Effector memory CD4-positive, alpha-beta T cell (primary cell): ENCODE results near the gene HLA-DPB1.
A peak's percentile ranks its signal among the peaks of the same experiment; 100 is the strongest.

Experiments used
- DNase-seq, 3 donors: peaks; one replicate each; pipeline ENCODE4 v3.0.0-alpha.2; 2020
- H3K27ac ChIP-seq: 2 replicates; pipeline ENCODE4 v1.7.0; 2013; ENCODE audit warnings: mild to moderate bottlenecking, low read length, moderate library complexity; ENCODE audit not compliant: insufficient read depth, poor library complexity, severe bottlenecking
- H3K27me3 ChIP-seq: replicated peaks from 2 replicates; pipeline ENCODE4 v1.7.0; 2013; ENCODE audit warnings: mild to moderate bottlenecking, low read length; ENCODE audit not compliant: insufficient read depth, control insufficient read depth, poor library complexity, severe bottlenecking
- H3K36me3 ChIP-seq: 2 replicates; pipeline ENCODE4 v1.7.0; 2013; ENCODE audit warnings: mild to moderate bottlenecking, low read length, moderate library complexity; ENCODE audit not compliant: control insufficient read depth, insufficient read depth
- H3K4me1 ChIP-seq: 2 replicates; pipeline ENCODE4 v1.7.0; 2013; ENCODE audit warnings: low read length, mild to moderate bottlenecking; ENCODE audit not compliant: control insufficient read depth, insufficient read depth, poor library complexity, severe bottlenecking
- H3K4me3 ChIP-seq: 2 replicates; pipeline ENCODE4 v1.7.0; 2013; ENCODE audit warnings: low read length, low read depth, mild to moderate bottlenecking; ENCODE audit not compliant: insufficient read depth, poor library complexity, severe bottlenecking
- H3K9me3 ChIP-seq: 2 replicates; pipeline ENCODE4 v1.7.0; 2013; ENCODE audit warnings: mild to moderate bottlenecking, low read length, moderate library complexity; ENCODE audit not compliant: control insufficient read depth

Gene HLA-DPB1

DNA sequence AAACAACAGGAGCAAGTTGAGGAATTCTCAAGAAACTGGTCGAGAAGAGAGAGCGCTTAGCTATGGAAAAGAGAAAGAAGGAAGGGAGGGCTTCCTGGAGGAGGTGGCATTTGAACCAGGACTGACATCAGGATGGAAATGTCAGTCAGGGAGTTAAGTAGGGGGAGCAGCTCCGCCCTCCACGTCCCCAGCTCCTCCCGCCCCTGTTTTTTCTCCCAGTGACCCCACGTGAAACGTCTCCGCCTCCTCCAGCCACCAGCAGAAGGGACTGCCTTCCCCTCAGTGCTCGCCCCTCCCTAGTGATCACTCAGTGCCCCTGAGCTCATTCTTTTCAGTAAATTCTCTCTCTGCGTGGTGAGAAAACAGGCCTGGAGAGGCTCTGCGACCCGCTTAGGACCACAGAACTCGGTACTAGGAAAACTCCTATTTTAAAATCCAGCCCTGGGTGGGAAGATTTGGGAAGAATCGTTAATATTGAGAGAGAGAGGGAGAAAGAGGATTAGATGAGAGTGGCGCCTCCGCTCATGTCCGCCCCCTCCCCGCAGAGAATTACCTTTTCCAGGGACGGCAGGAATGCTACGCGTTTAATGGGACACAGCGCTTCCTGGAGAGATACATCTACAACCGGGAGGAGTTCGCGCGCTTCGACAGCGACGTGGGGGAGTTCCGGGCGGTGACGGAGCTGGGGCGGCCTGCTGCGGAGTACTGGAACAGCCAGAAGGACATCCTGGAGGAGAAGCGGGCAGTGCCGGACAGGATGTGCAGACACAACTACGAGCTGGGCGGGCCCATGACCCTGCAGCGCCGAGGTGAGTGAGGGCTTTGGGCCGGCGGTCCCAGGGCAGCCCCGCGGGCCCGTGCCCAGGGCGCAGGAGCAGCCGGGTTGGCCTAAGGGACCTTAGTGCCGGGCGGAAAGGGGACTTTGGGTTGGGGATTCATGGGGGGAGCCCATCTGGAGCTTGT is 4.6 kb downstream of the HLA-DPB1 start:
- no peak for DNase-seq
- no peaks in the 10 kb centered on the region for H3K9me3 ChIP-seq
- H3K4me3 ChIP-seq: no peak overlapping the region
- H3K36me3 ChIP-seq: no peaks in the 10 kb centered on the region
- H3K27ac ChIP-seq: no peak overlapping the region
- peaks cover 8% of the 10 kb centered on the region for H3K4me1 ChIP-seq
- peaks cover 6% of the 10 kb centered on the region for H3K27me3 ChIP-seq

DNA sequence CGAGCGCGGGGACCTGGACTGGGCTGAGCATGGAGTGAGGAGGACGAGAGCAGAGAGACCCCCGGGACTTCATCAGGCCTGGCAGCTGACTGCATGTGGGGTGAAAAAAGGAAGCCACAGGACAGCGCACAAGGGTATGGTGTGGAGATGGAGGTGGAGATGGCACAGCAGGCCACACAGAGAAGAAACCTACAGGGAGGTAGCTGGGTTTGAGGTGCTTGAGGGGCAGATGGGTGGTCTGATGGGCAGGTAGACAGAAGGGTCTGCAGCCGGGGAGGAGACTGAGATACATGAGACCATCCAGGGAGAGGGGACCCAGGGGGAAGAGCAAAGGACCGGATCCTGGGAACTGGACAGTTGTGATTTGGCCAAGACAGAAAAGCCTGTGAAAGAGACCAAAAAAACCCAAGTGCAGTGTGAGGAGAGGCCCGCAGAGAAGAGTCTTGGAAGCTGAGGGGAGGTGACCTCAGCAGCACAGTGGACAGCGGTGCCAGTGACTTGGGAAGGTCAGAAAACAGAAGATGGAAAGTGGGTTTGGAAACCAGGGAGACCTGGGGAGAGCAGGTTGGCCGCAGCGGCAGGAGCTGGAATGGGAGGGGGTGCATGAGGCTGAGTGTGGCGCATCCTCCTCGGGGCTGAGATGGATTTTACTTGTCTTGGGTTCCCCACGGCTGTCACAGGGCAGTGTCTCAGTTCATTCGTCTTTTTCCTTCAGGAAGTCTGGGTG is 5.5 kb downstream of the HLA-DPB1 start:
- H3K4me1 ChIP-seq: peaks cover 2% of the 10 kb centered on the region
- peaks cover 2% of the 10 kb centered on the region for H3K27me3 ChIP-seq
- no peaks in the 10 kb centered on the region for H3K36me3 ChIP-seq
- no peak overlapping the region for H3K4me3 ChIP-seq
- no peak overlapping the region for H3K27ac ChIP-seq
- no peaks in the 10 kb centered on the region for H3K9me3 ChIP-seq
- DNase-seq: no peak

DNA sequence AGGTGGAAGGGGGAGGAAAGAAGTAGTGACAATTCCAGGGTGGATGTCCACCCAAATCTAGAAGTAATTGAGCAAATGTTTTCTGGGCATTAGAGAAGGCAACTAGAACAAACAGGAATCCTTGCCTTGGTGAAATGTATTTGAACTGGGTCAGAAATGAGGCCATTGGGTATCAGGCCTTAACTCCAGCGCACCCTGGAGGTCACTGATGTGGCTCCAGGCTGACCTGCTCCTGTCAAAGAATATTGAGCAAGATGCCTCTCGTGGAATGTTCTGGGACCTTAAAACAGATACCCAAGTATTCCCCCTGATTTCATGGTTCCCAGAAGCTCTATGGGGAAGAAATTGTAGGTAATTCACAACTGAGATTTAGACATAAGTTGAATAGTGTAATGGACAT is 6.9 kb downstream of the HLA-DPB1 start:
- Histone ChIP-seq H3K4me1 (no peaks in the 10 kb centered on the region), H3K4me3 (no peak overlapping the region), H3K27me3 (no peaks in the 10 kb centered on the region), H3K36me3 (no peaks in the 10 kb centered on the region), H3K9me3 (no peaks in the 10 kb centered on the region), H3K27ac (no peak overlapping the region)
- DNase-seq: no peak

DNA sequence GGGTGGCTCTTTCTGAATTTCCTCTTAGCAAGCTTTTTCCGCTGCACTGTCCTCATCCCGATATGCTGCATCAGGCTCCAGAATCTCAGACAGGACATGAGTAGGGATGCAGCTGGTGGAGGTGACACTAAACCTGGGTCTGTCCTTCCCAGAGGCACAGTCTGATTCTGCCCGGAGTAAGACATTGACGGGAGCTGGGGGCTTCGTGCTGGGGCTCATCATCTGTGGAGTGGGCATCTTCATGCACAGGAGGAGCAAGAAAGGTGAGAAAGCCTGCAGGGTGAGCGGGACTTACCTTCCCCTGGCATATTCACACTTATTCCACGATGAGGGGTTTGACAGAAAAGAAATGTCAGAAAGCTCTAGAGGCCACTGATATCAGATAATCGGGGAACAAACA is 9.8 kb downstream of the HLA-DPB1 start:
- Histone ChIP-seq H3K4me1 (no peaks in the 10 kb centered on the region), H3K36me3 (no peaks in the 10 kb centered on the region), H3K4me3 (no peak overlapping the region), H3K9me3 (no peaks in the 10 kb centered on the region), H3K27me3 (no peaks in the 10 kb centered on the region), H3K27ac (no peak overlapping the region)
- no peak for DNase-seq

DNA sequence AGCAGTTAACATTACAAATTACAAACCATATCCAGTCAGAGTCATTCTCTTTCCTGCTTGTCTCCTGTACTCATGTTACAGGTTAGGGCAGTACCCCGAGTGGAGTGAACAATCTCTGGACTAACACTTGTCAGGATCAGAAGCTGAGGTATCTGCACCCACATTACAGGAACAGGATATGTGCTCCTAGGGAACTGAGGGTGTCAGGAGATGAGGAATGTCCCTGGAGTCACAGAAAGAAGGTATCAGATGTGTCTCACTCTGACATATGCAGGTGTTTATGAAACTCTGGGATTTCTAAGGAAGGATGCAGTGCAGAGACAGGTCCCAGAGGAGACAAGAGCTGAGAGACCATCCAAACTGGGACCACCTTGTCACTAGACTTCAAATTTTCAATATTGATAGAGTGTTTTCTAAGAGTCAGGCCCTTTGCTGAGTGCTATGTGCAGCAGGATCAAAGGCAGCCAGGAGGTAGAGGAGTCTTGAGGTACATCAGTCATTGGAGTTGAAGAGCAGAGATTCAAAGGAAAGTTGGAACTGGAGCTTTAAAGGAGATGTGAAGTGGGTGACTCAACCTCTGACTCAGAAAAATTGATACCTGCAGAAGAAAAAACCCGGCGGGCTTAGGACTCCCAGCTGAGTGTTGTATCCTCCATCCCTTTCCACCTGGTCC is 12.6 kb downstream of the HLA-DPB1 start:
- Histone ChIP-seq H3K27me3 (no peaks in the 10 kb centered on the region), H3K9me3 (no peaks in the 10 kb centered on the region), H3K27ac (no peak overlapping the region), H3K4me3 (no peak overlapping the region), H3K36me3 (no peaks in the 10 kb centered on the region), H3K4me1 (no peaks in the 10 kb centered on the region)
- no peak for DNase-seq

DNA sequence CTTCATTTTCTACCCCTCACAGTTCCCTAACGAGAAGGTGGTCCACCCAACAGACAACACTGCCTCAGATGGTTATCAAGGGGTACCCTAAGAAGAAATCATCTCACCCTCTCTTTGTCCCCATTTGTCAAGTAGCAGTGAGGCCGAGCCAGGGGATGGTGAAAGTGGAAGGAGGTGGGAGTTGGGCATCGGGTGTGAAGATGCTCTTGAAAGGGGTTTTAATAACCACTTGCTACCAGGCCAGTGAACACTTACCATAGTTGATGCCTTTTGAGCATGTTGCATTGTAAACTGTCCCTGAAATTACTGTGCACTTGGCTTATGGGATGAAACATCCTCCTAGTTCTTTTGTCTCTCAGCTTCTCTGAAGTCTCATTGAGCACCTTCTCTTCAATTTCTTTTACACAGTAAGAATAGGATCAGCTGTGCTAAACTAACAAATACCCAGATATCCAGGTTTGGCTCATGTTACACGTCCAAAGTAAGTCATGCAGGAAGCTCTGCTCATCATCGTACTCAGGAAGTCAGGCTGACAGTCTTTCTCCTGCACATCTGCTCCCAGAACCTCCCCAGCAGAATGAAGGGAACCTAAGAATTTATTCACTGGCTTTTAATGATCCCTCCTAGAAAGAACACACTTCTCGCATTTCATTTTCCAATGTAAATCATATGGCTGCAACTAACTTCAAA is 13.3 kb downstream of the HLA-DPB1 start:
- Histone ChIP-seq H3K27me3 (no peaks in the 10 kb centered on the region), H3K36me3 (no peaks in the 10 kb centered on the region), H3K4me1 (no peaks in the 10 kb centered on the region), H3K4me3 (no peak overlapping the region), H3K9me3 (no peaks in the 10 kb centered on the region), H3K27ac (no peak overlapping the region)
- DNase-seq: no peak

DNA sequence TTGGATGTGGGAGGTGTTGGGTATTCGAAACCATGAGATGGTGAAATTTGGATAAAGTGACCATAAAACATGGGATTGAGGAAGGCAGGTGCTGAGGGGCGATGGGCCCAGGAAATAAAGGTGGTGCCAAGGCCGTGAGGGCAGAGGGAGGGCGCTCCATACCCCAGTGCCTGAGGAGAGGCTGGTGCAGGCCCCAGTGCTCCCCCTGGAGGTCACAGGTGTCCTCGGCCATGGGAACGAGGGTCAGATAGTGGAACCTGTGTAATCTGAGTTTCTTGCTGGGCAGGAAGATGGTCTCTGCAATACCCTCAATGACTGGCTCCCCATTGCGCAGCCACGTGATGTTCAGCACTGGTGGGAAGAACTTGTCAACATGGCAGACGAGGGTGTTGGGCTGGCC is 16.2 kb downstream of the HLA-DPB1 start:
- Histone ChIP-seq H3K27ac (no peak overlapping the region), H3K4me3 (no peak overlapping the region), H3K4me1 (no peaks in the 10 kb centered on the region), H3K9me3 (no peaks in the 10 kb centered on the region), H3K27me3 (no peaks in the 10 kb centered on the region), H3K36me3 (no peaks in the 10 kb centered on the region)
- peak; percentile 21 to 30 (median 30) for DNase-seq

DNA sequence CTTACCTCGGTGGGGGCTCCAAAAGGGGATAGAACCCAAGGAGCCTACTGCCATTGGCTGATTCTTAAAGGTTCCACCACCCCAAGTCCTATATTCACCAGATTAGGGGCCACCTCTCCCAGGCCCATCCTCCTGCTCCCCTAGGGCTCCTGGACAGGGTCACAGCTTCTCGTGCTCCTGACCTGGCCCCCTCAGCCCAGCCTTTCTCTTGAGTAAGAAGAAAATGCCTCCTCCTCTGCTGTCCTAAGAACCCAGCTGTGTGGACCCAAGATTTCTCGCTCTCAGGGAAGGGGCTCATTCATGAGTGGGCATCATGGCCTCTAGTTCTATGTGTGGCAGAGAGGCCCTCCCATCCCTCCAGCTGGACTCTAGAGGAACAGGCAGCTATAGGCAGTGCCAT is 16.6 kb downstream of the HLA-DPB1 start:
- Histone ChIP-seq H3K4me3 (no peak overlapping the region), H3K27ac (no peak overlapping the region), H3K4me1 (no peaks in the 10 kb centered on the region), H3K27me3 (no peaks in the 10 kb centered on the region), H3K36me3 (no peaks in the 10 kb centered on the region), H3K9me3 (no peaks in the 10 kb centered on the region)
- DNase-seq: no peak

DNA sequence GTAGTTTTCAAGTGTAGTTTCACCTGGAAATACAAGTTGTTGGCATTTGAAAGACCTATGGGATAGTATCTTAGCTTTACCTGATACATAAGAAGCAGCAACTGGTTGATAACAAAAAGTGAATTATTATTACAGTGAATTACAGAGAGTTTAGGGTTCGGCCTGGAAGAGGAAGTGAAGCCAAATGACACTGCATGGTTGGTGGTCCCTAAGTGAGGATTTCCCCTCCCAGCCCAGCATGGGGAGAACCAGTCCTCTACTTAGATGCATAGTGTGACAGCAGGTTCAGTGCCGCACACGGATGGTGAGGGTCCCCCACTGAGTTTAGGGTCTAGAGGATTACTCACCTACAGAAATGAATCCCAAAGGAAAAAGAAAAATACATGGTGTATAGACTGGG is 18.1 kb downstream of the HLA-DPB1 start:
- no peaks in the 10 kb centered on the region for H3K27me3 ChIP-seq

More for the DNA sequence above, 18.1 kb downstream of the HLA-DPB1 start:
- Histone ChIP-seq H3K9me3 (no peaks in the 10 kb centered on the region), H3K4me1 (no peaks in the 10 kb centered on the region), H3K27ac (no peak overlapping the region), H3K4me3 (no peak overlapping the region), H3K36me3 (no peaks in the 10 kb centered on the region)
- DNase-seq: no peak
